ENCODE data around the gene SRGAP3.

DNA sequence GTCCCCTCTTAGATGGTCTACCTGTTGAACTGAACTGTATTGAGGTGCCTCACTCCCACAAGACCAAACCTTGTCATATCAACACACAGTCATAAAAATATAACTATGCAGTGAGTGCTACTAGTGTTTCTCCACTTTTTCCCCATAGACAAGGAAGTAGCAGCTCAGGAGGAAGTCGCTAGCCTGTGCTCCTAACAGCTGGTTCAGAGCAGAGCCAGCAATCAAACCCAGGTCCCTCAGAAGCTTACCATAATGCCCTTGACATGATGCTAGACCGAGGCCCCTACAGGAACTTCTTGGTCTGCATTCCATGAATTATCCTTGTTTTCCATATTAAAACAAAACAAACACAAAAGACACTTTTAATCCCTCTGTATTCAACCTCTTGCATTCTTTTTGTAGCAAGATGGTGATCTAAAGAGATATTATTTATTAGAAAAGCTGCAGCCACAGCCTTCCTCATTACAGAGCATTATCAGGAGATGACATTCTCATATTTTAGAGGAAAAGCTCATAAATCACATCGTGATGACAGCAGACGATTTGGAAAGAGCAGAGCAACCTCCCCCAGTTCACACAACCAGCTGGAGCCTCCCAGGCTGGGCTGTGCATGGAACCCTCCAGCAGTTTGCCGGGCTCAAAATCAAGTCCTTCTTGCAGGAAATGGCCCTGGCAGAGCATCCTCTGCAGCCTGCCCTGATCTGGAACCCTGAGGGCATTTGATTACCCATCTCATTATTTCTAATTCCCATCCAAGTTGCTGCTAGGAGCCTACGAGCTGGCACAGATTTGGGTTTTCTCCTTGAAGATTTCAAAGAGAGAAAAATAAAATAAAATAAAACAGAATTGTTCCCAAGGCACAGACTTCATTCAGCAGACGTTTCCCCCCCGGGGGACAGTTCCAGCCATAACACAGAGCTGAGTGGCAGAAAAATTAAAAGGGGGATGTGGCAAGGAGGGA lies 118.8 kb downstream of the SRGAP3 start:
- TF ChIP-seq, protein P1, sequence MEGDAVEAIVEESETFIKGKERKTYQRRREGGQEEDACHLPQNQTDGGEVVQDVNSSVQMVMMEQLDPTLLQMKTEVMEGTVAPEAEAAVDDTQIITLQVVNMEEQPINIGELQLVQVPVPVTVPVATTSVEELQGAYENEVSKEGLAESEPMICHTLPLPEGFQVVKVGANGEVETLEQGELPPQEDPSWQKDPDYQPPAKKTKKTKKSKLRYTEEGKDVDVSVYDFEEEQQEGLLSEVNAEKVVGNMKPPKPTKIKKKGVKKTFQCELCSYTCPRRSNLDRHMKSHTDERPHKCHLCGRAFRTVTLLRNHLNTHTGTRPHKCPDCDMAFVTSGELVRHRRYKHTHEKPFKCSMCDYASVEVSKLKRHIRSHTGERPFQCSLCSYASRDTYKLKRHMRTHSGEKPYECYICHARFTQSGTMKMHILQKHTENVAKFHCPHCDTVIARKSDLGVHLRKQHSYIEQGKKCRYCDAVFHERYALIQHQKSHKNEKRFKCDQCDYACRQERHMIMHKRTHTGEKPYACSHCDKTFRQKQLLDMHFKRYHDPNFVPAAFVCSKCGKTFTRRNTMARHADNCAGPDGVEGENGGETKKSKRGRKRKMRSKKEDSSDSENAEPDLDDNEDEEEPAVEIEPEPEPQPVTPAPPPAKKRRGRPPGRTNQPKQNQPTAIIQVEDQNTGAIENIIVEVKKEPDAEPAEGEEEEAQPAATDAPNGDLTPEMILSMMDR (IDR thresholded peaks at IDR 0.05): no peak
- TF ChIP-seq POLR2A (IDR thresholded peaks at IDR 0.05): no peak

Measured in body of pancreas (tissue), 4 donors.